Activated T-cell treated with anti-CD3 and anti-CD28 coated beads for 24 hours (primary cell): ENCODE measurements around the gene THSD1.
A peak's percentile ranks its signal among the peaks of the same experiment; 100 is the strongest.

Experiments
- DNase-seq: peaks from one replicate; pipeline ENCODE4 v3.0.0-alpha.2; 2020; ENCODE audit warnings: low read depth

The THSD1 gene, protein sequence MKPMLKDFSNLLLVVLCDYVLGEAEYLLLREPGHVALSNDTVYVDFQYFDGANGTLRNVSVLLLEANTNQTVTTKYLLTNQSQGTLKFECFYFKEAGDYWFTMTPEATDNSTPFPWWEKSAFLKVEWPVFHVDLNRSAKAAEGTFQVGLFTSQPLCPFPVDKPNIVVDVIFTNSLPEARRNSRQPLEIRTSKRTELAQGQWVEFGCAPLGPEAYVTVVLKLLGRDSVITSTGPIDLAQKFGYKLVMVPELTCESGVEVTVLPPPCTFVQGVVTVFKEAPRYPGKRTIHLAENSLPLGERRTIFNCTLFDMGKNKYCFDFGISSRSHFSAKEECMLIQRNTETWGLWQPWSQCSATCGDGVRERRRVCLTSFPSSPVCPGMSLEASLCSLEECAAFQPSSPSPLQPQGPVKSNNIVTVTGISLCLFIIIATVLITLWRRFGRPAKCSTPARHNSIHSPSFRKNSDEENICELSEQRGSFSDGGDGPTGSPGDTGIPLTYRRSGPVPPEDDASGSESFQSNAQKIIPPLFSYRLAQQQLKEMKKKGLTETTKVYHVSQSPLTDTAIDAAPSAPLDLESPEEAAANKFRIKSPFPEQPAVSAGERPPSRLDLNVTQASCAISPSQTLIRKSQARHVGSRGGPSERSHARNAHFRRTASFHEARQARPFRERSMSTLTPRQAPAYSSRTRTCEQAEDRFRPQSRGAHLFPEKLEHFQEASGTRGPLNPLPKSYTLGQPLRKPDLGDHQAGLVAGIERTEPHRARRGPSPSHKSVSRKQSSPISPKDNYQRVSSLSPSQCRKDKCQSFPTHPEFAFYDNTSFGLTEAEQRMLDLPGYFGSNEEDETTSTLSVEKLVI

DNA sequence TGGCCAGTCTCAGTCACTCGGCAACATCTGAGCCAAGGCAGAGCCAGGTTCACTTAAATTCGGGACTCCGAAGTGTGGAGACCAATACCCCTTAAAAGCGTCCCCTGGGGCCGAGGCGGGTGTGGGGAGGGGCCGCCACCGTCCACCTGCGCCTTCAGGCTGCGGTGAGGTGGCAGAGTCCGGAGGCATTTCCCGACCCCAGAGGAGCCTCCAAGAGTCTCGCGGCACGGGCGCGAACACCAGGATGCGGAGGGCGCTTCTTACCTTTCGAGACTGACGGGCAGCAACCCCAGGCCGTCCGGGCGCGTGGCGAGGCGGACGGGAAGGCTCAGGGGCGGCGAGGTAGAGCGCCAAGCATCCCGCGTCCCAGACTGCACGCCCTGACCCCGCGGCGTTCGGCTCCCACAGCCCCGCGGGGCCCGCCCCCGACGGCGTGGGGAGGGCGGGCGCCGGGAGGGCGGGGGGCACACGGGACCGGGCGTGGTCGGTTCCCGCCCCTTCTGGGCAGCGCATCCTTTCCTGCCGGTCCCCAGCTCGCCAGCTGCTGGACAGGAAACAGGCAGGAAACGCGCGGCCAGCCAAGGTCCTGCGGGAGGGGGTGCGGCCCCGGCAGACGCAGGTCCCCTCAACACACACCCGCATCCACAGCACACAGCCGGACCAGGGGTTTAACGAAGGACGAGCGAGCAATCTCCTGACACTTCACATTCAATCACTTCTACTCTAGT lies at the start of gene THSD1:
TSS of gene THSD1 (minus strand) at position 406 of the 728 bp plus-strand sequence. CDS start 3,572 bp downstream, outside the sequence.
- no peak for DNase-seq

DNA sequence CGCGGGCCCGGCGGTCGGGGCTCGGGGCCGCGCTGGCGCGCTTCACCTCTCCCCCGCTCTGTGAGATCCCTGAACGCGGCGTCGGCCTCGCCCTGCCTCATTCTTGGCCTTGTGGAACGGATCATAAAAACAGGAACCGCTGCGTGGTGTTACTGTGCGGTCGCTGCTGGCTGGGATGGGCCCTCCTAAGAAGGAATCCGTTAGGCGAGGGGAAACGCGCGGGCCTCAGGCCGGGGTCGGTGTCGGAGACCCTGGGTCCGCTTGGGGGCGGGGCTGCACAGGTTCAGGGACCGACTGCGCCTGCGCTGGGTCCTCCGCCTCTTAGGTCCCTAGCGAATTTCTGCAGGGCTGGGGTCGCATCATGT lies 49.7 kb upstream of the THSD1 start:
- peak; percentile 71 for DNase-seq

DNA sequence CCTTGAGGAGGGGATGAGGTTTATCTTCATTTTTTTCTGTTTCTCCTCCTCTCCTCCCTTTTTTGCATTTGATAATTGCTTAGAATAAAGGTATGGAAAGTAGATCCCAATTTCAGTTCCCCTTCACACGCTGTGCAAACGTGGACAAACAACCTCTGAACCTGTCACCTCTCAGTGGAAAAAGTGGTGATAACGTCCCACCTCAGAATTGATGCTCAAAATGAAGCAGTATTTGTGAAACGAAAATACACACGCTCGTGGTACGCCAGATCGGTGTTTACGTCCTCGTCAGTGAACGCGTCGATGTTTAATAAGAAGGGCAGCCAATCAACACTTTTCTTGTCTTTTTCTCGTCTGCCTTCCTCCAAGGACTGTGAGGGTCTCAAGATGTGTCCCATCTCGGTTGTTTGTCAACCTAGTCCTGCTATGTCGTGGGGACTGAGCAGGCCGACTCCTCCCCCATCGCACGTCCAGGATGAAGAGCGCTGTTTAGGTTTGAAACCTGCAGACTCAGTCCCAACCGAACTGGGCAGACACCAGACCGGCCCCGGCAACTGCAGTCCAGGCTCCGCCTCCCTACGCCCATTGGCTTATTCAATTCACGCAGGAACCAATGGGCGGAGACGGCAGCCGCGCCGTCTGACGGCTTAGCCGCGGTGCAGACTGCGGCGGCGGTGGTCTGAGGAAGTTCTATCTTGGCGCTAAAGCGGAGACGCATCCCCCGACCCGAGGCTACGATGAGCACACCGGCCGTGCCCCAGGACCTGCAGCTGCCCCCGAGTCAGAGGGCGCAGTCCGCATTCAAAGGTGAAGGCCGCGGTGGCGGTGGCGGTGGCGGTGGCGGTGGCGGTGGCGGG lies 49.1 kb upstream of the THSD1 start, which contains the start of gene CKAP2:
TSS of gene CKAP2 (plus strand) at position 659 of the 857 bp plus-strand sequence. CDS start at position 738, 79 bp downstream.
- DNase-seq: peak; percentile 91

DNA sequence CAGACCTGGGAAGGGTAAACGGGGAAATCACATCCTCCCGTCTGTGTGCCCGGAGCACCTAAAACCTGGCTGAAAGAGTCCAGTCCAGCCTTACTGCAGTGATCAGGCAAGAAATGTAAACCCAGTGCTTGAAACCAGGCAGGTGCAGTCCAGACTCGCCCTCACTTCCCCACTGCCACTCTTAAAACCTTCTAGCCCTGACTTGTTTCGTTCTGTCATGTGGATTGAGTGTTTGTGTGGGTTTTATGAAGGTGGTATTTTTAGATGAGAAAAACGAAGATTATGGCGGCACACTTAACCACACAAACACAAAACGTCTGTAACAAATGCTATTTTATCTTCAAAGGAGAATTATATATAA lies 48.5 kb upstream of the THSD1 start:
- no peak for DNase-seq

DNA sequence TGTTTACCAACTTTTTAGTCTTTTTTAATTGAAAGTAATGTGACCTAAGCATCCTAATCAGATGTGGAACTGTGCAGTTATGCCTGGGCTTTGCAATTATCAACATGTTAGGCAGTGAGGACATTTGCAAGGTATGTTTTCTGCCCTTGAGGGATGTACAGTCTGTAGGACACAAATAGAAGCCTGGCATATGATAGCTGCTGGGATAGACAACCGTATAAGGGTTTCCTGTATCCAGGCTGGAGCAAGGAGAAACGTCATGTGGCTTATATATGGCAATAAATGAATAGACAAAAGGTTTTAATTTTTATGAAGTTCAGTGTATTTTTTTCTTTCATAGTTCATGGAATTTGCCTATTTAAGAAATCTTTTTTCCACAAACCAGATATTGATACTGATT lies 46.5 kb upstream of the THSD1 start:
- no peak for DNase-seq

DNA sequence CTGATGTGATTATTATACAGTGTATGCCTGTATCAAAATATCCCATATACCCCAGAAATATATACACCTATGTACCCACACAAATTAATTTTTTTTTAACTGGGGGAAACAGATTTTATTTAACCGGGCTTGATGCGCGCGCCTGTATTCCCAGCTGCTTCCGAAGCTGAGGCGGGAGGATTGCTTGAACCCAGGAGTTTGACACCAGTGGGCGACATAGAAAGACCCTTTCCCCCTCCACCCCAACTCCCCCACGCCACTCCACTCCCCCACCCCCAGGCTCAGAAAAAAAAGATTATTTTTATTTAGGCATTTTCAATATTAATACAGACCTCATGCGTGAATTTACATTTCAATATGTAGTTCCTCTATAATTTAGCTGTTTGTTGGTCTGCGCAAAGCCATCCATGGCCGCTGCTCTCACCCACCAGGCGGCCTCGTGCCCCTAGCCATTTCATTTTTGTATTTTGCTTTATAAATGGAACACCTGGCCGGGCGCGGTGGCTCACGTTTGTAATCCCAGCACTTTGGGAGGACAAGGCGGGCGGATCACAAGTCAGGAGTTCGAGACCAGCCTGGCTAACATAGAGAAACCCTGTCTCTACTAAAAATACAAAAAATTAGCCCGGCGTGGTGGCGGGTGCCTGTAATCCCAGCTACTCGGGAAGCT lies 45.3 kb upstream of the THSD1 start:
- DNase-seq: no peak

DNA sequence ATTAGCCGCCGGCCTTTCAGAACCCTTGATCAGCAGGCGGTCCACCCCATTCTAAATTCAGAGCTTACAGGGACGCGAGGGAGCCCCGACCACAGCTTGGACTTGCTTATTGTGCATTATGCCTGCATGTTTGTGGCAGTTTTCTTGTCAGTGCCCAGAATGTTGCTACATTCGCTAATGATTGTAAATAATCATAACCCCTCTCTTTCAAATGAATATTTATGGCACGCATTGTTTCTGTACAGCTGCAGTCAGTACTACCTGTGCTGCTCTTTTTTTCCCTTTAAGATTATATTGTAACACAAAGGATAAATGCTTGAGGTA lies 44.8 kb upstream of the THSD1 start:
- no peak for DNase-seq

DNA sequence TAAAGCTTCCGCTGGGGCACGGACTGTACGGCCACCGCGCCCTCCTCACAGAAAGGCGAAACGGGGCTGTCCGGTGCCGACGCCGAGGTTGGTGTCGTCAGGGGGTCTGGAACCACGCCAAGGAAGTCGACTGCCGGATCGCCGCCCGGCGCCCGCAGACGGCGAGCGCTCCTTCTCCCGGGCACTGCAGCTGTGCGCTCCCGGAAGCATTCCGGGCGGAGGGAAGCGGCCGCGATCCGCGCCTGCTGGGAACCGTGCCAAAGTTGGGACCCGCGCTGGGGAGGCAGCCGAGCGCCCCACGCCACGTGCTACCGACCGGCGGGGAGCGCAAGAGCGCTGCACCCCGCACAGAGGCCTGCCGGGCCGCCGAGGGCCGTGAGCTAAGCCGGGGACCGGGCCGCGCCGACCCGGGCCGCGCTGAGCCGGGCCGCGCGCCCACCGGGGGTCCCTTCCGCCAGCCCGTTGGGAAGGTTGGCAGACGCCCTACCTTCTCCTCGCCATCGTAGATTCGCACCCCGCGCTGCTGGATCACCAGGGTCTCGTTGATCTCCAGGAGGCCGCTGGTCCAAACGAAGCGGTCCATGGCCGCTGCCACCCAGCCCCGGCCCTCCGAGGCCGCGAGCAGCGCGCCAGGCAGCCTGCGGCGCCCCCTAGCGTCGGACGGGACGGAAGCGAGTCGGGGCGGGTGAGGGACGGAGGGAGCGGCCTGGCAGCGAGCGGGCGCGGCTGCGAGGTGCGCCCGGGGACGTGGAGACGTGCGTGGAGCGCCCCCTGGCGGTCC lies 44.2 kb upstream of the THSD1 start, which contains the start of gene VPS36:
TSS of gene VPS36 (minus strand) at position 623 of the 781 bp plus-strand sequence. CDS start at position 583, 40 bp downstream.
- peak; percentile 94 for DNase-seq

DNA sequence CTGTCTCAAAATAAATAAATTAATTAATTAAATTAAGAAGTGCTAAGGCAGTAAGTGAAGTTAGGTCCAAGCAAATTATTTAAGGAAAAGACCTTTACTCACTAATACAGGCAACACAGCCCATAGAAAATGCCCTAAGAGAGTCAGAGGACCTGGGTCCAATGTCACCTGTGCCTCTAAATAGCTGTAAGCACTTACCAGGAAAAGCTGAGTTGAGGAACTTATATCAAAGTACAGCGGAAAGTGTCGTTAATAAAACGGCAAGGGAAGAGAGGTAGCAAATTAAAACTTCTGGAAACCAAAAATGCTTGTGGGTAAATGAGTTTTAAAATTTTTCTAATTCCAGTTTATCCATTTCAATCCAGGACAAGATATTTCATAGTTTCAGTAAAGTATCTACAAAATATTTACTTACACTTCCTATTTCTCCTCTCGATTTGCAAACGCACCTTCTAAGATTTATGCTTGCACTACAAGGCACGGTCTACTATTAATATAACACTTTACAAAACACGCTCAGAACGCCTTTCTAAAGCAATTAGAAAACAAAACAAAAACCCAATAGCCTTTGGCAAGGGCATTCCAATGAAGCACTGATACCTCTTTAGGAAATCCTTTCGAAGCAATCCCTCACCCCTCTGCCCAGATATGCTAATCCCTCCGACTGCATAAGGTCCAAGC lies 43.5 kb upstream of the THSD1 start:
- no peak for DNase-seq

DNA sequence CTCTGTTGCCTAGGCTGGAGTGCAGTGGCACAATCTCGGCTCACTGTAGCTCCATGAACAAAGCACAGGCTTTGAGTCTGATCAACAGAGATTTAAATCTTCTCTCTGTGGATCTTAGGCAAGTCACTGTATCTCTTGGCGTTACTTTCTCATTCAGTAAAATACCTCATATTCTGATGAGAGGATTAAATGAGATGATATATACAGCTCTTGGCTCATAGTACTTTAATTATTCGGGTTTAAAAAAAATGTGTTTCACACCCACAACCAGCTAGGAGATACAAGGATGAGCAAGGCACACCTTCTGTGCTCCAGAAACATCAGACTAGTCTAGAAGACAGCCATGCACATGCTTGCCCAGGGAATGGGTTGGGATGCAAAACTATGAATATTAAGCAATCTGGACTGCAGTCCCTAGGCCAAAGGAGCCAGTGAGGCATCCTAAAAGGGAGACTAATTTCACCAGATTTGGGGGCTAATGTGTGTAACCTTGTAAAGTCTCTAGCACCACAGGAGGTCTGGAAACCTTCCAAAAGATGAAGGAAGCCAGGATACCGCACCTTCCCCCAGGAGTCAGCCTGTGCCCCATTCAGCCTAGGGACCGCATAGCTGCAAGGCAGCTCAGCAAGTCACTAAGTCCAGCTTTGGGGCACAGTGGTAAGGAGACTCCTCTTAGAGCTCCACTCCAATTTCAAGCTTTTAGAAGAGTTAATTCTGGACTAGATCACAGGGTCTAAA lies 42.0 kb upstream of the THSD1 start:
- DNase-seq: no peak

DNA sequence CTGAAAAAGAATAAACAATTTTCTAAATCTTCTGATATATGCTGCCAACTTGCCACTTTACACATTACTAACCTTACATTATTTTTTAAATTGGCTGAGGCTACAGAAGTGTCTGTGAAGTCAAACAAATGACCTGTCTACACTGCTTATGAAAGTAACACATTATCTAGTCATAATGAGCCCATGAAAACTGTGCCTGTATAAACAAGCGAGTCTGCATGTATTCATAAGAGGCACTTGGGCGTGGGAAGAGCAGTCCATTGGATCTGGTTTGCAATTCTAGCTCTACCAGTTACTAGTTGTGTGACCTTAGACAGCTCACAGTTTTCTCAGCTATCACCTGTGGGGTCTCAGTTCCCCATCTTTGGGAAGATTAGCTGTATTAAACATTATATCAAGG lies 41.4 kb upstream of the THSD1 start:
- no peak for DNase-seq

DNA sequence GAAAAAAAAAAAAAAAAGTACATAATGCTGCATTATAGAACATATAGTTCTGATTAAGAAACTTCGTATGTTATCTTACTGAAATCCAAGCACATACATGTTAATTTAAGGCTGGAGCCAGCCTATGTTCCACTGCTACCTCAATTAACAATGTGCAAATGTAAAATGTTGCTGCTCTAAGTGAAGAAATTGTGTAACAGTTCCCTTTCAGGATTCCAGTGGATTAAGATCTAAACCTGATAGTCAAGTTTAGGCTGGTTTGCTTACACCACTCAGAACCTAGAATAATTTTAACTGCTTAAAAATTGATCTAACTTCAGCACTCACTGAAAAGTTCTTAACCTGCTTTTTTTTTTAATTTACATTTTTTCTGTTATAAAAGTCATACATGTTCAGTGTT lies 40.3 kb upstream of the THSD1 start:
- DNase-seq: no peak

DNA sequence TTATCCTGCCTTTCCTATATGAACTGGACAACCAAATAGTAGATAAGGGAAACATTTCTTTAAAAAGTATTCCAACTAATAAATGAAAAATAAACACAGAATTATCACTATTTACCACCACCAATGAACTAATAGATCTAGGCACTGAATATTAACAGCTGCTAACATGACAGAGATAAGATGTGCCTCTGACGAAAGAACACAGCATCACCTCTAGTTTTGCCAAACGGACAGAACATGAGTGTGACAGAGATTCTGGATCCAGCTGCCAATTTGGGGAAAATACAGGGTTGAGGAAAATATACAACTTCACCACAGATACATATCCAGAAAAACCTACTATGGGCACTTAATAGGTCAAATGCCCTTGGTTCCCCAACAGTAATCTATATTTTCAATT lies 26.5 kb upstream of the THSD1 start:
- DNase-seq: no peak

DNA sequence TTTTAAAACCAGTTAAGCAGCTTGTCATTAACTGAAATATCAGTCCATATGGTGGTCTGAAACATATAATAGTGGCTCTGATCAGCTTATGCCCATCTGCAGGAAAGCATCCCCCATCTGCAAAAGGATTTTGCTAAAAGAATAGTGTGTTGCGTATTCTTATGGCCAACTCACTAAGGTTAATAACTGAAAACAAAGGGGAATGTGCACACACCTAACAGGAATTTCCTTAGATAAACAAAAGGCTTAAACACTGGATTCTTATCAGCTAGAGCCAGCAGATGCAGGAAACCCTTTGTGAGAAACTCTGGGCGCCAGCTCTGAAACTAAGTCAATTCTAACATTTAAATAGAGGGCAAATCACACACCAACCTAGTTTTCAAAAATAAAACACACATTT lies 22.3 kb upstream of the THSD1 start:
- no peak for DNase-seq

DNA sequence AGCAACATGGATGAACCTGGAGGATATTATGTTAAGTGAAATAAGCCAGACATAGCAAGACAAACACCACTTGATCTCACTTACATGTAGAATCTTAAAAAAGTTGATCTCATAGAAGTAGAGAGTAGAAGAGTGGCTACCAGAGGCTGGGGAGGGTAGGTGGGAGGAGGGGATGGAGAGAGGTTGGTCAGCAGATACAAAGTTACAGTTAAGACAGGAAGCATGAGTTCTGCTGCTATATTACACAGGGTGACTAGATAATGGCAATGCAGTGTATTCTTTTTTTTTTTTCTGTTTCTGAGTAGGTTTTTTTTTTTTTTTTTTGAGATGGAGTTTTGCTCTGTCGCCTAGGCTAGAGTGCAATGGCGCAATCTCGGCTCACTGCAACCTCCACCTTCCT lies 15.2 kb upstream of the THSD1 start:
- no peak for DNase-seq

DNA sequence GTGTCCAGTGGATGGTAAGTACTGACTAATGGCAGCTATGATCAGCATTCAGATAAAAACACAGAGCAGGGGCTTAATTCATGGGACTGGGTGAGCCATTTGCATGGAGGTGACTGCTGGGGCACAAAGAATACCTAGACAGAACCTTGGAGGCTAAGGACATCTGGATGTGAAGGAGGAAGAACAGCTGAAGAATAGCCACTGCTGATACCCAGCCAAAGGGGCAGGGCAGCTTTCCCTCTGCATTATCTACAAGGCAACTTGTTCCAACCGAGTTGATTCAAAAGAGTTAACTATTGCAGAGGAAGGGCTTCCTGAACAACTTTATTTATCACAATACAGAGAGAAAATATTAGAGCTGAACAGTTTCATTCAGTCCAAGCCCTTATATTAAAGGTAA lies 13.1 kb upstream of the THSD1 start:
- DNase-seq: no peak

DNA sequence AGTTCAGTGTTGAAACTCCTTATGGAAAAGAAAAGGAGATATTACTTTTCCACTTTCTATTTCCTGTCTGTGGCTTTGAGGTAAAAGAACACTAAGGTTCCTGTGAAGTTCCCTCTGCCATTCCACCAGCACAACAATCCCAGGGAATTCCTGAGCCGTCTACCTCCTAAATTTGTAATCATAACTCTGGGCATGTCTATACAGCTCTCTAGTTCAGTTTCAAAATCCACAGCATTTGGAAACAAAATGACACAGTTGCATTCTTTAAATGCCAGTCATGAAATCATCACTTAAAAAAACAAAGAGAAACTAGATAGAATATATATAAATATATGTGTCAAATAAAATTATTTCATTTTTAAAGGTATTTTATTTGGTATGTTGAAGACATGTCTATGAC lies 9.0 kb upstream of the THSD1 start:
- DNase-seq: no peak

DNA sequence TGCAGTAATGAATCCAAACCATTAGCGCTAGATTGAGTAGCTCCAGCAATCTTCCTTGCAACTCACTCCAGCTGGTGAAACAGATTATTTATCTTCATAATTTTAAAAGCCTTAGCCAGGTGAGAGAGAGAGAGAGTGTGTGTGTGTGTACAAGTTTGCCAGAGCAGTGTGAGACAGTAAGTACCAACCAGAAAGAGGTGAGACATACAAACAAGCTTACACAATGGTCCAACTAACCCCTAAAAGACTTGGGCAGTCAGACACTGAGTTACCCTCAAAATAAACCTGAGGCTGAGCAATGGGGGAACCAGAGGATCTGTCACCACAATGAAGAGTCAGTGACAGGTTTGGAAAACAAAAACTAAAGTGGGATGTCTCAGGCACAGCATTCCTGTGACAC lies 8.1 kb upstream of the THSD1 start:
- no peak for DNase-seq

DNA sequence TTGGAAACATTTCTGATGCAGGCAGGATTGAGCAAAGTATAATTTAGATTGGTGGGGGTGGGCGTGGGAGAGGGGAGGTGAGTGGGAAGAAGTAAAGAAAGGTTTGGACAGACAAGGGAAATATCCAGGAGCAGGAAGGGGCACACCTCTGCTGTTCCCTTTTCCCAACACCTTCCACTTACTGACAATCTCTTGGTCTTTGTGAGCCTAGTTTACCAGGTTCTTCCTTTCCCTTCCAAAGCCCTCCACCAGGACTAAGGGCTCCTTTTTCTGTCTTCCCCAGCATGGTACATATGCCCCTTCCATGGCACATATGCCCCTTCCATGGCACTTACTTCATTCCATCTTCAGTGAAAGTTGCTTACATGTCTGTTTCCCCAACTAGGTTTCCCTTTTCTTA lies 6.2 kb upstream of the THSD1 start:
- DNase-seq: no peak
